Measurements from ENCODE around the gene GYG2. TPM values are rescaled to one million over a fixed set of nuclear protein-coding genes. Genes with fewer than 3 reads are reported as not detected.
"Not testable (repeated sequence)": the region's sequence is repeated elsewhere in the genome, so short reads cannot be mapped to it uniquely, and the experiment has no call there.

The GYG2 gene
- total RNA-seq (2021) (47.6 to 53.6 TPM (median 52.8 TPM) in 3 replicates), Bru-seq, nascent RNA (percentile 70 among the genes with signal in this experiment)
- long read RNA-seq, experiment 1, transcript GYG2-205 (11 exons, 1,956 nt), result major isoform, 67 of 267 reads
- long read RNA-seq, experiment 1, partial matches to known transcripts, result 40 of 267 reads
- long read RNA-seq, experiment 1, other reads (novel, unspliced or antisense), result 154 of 267 reads
- long read RNA-seq, experiment 2, partial matches to known transcripts, result 28 of 44 reads
- long read RNA-seq, experiment 2, other reads (novel, unspliced or antisense), result 14 of 44 reads
- long read RNA-seq, experiment 3, transcript GYG2-205 (11 exons, 1,956 nt), result major isoform, 7 of 27 reads
- long read RNA-seq, experiment 3, partial matches to known transcripts, result 3 of 27 reads
- long read RNA-seq, experiment 3, other reads (novel, unspliced or antisense), result 17 of 27 reads

- Mint-ChIP-seq H3K4me1 (peaks cover 14% of the 10 kb centered on the region), H3K27ac (no peak within 1 kb of the TSS), H3K9me3 (no peaks in the 10 kb centered on the region), H3K36me3 (peaks cover 17% of the 10 kb centered on the region), H3K27me3 (ENCODE audit: low read depth) (no peaks in the 10 kb centered on the region), H3K4me3 (peak within 1 kb of the TSS; percentile 64)
- ATAC-seq (peak; percentile 91), DNase-seq (ENCODE audit: low spot score) (peak; percentile 67)
- ChIA-PET CTCF (no interaction called here), POLR2A (no interaction called here)
- TF ChIP-seq ETV6 (CRISPR knock-in tag; IDR thresholded peaks at IDR 0.05), result no peak
- peak; percentile 26; the same call in 1 of the 2 replicates for TF ChIP-seq MAX (CRISPR knock-in tag; IDR thresholded peaks at IDR 0.05)
- no peak for TF ChIP-seq ARID4B (CRISPR knock-in tag; IDR thresholded peaks at IDR 0.05; ENCODE audit: borderline replicate concordance)
Measured at GRCh38 chrX:2828344-2828958, at the start of gene GYG2. TSS of gene GYG2 (plus strand) at chrX:2828930. CDS start at chrX:2830189, 1,259 bp downstream.

GRCh38 chrX:2780472-2781225, 48.1 kb upstream of the GYG2 start:
- H3K9me3 Mint-ChIP-seq; CTCF ChIA-PET; POLR2A ChIA-PET; H3K36me3 Mint-ChIP-seq; H3K27me3 Mint-ChIP-seq (ENCODE audit: low read depth); DNase-seq (ENCODE audit: low spot score): not testable (repeated sequence)
- Mint-ChIP-seq H3K27ac (peak overlapping the region; percentile 98), H3K4me3 (peak overlapping the region; percentile 40; the same call in 1 of the 2 replicates), H3K4me1 (peaks cover 79% of the 10 kb centered on the region)
- ATAC-seq, result peak; percentile 84

- Mint-ChIP-seq H3K27ac (peak overlapping the region; percentile 98), H3K36me3 (no peaks in the 10 kb centered on the region), H3K9me3 (no peaks in the 10 kb centered on the region), H3K4me3 (no peak overlapping the region), H3K27me3 (ENCODE audit: low read depth) (no peaks in the 10 kb centered on the region), H3K4me1 (peaks cover 79% of the 10 kb centered on the region)
- TF ChIP-seq SP1 (CRISPR knock-in tag; conservative IDR thresholded peaks at IDR 0.05) (no peak), ZNF512 (CRISPR knock-in tag; IDR thresholded peaks at IDR 0.05; ENCODE audit: borderline replicate concordance) (no peak), FOXP1 (CRISPR knock-in tag; IDR thresholded peaks at IDR 0.05; ENCODE audit: borderline replicate concordance) (no peak), ZNF121 (CRISPR knock-in tag; IDR thresholded peaks at IDR 0.05) (no peak)
- POLR2A ChIA-PET, result interaction anchor here (0.6 kb wide), 1 partner anchor 87 kb away, joined by 5 read pairs; no protein-coding TSS in a partner anchor
- no peak for DNase-seq (ENCODE audit: low spot score)
- CTCF ChIA-PET, result interaction anchor here (0.6 kb wide), 1 partner anchor 94 kb away, joined by 4 read pairs; no protein-coding TSS in a partner anchor
- peak; percentile 12 for ATAC-seq
Measured at GRCh38 chrX:2781226-2781571, 47.5 kb upstream of the GYG2 start.

GRCh38 chrX:2781698-2782097, 47.0 kb upstream of the GYG2 start:
- ChIA-PET CTCF (interaction anchor here (0.6 kb wide), 1 partner anchor 94 kb away, joined by 4 read pairs; no protein-coding TSS in a partner anchor), POLR2A (interaction anchor here (0.6 kb wide), 1 partner anchor 87 kb away, joined by 5 read pairs; no protein-coding TSS in a partner anchor)
- Mint-ChIP-seq H3K4me3 (no peak overlapping the region), H3K9me3 (no peaks in the 10 kb centered on the region), H3K4me1 (peaks cover 76% of the 10 kb centered on the region), H3K27me3 (ENCODE audit: low read depth) (no peaks in the 10 kb centered on the region), H3K36me3 (no peaks in the 10 kb centered on the region), H3K27ac (peak overlapping the region; percentile 98)
- ATAC-seq (no peak), DNase-seq (ENCODE audit: low spot score) (no peak)
- TF ChIP-seq IRF1 (CRISPR knock-in tag; IDR thresholded peaks at IDR 0.05), result no peak
- TF ChIP-seq NR2C2 (CRISPR knock-in tag; IDR thresholded peaks at IDR 0.05), result no peak
- no peak for TF ChIP-seq MAX (CRISPR knock-in tag; IDR thresholded peaks at IDR 0.05)
- no peak for TF ChIP-seq HMGA2 (CRISPR knock-in tag; IDR thresholded peaks at IDR 0.05)
- TF ChIP-seq TP53 (CRISPR knock-in tag; IDR thresholded peaks at IDR 0.05), result no peak
- no peak for TF ChIP-seq GTF2I (CRISPR knock-in tag; conservative IDR thresholded peaks at IDR 0.05)
- TF ChIP-seq FOXP4 (CRISPR knock-in tag; IDR thresholded peaks at IDR 0.05), result no peak
